PC-9 (cell line): Measurements from ENCODE around the gene DSTYK. TPM values are rescaled to one million over a fixed set of nuclear protein-coding genes. Genes with fewer than 3 reads are reported as not detected.
A peak's percentile ranks its signal among the peaks of the same experiment; 100 is the strongest.

ENCODE experiments used
- BruUV-seq: library from RNA; stranded (reverse); fragments of 400-500 nt; replicated peaks from 2 replicates; lab custom pipeline; 2021; lab: Mats Ljungman, UMichigan
- CTCF ChIA-PET: fragments of 300-600 bp; sonication (Branson Sonifier 250); formaldehyde crosslinking; loops from one replicate; lab custom pipeline; 2022; ENCODE audit warnings: antibody characterized with exemption; lab: Charles Lee
- POLR2A ChIA-PET: fragments of 300-600 bp; sonication (Branson Sonifier 250); formaldehyde crosslinking; loops from one replicate; lab custom pipeline; 2022; ENCODE audit warnings: antibody characterized with exemption; ENCODE audit not compliant: unreplicated experiment; lab: Charles Lee
- DNase-seq, 2 experiments: peaks; one replicate each; pipeline versions ENCODE4 v3.0.0 to v3.0.0-alpha.2; 2015 to 2022; ENCODE audit warnings: mixed read lengths in 1 of 2
- H2AFZ ChIP-seq: fragments of 200-600 bp; sonication (generic); 2 replicates; pipeline ENCODE4 v1.8.1; 2017; ENCODE audit warnings: antibody characterized with exemption
- H3F3A ChIP-seq: fragments of 200-600 bp; sonication (generic); 2 replicates; pipeline ENCODE4 v1.8.1; 2017; ENCODE audit warnings: antibody characterized with exemption, mild to moderate bottlenecking, low read depth; ENCODE audit not compliant: insufficient read depth
- H3K27ac ChIP-seq: fragments of 200-600 bp; sonication (generic); 2 replicates; pipeline ENCODE4 v1.6.1; 2016; ENCODE audit warnings: mixed run types
- H3K27me3 ChIP-seq: fragments of 200-600 bp; sonication (generic); 2 replicates; pipeline ENCODE4 v1.6.1; 2016; ENCODE audit warnings: low read depth, mixed run types; ENCODE audit not compliant: insufficient read depth
- H3K36me3 ChIP-seq: fragments of 200-600 bp; sonication (generic); 2 replicates; pipeline ENCODE4 v1.6.1; 2016; ENCODE audit warnings: low read depth, mixed run types
- H3K4me1 ChIP-seq: fragments of 200-600 bp; sonication (generic); replicated peaks from 2 replicates; pipeline ENCODE4 v1.6.1; 2016; ENCODE audit warnings: mixed run types; ENCODE audit not compliant: insufficient read depth
- H3K4me2 ChIP-seq: fragments of 200-600 bp; sonication (generic); 2 replicates; pipeline ENCODE4 v1.6.1; 2017; ENCODE audit warnings: mixed run types
- H3K4me3 ChIP-seq: fragments of 200-600 bp; sonication (generic); 2 replicates; pipeline ENCODE4 v1.6.1; 2016; ENCODE audit warnings: mixed run types
- H3K79me2 ChIP-seq: fragments of 200-600 bp; sonication (generic); 2 replicates; pipeline ENCODE4 v1.6.1; 2017; ENCODE audit warnings: low read depth, mixed run types
- H3K9me2 ChIP-seq: fragments of 200-600 bp; sonication (generic); 2 replicates; pipeline ENCODE4 v1.8.1; 2017; ENCODE audit warnings: mild to moderate bottlenecking; ENCODE audit not compliant: insufficient read depth
- H3K9me3 ChIP-seq: fragments of 200-600 bp; sonication (generic); 2 replicates; pipeline ENCODE4 v1.8.1; 2016; ENCODE audit warnings: low read depth; ENCODE audit not compliant: insufficient read depth
- H4K20me1 ChIP-seq: fragments of 200-600 bp; sonication (generic); 2 replicates; pipeline ENCODE4 v1.8.1; 2017; ENCODE audit not compliant: insufficient read depth
- CTCF ChIP-seq: fragments of 200-600 bp; sonication (generic); conservative IDR thresholded peaks from 2 replicates; pipeline ENCODE4 v1.6.1; 2017; ENCODE audit warnings: mixed run types, antibody characterized with exemption, mild to moderate bottlenecking, moderate library complexity
- EZH2 ChIP-seq: fragments of 200-600 bp; sonication (generic); IDR thresholded peaks from 2 replicates; pipeline ENCODE4 v1.8.0; 2017; ENCODE audit warnings: antibody characterized with exemption, low read depth
- intact Hi-C: fragments of 100-400 bp; cut with micrococcal nuclease; formaldehyde crosslinking; loops from one replicate; pipeline ENCODE4 v1.10.0; 2022; ENCODE audit not compliant: unreplicated experiment
- total RNA-seq: library from RNA; stranded (reverse); gene quantifications from 2 replicates; pipeline ENCODE4 v1.2.3, GENCODE V29; 2021

Gene DSTYK
- total RNA-seq, 1 experiment from 2014 or later: 8.1 TPM

DNA sequence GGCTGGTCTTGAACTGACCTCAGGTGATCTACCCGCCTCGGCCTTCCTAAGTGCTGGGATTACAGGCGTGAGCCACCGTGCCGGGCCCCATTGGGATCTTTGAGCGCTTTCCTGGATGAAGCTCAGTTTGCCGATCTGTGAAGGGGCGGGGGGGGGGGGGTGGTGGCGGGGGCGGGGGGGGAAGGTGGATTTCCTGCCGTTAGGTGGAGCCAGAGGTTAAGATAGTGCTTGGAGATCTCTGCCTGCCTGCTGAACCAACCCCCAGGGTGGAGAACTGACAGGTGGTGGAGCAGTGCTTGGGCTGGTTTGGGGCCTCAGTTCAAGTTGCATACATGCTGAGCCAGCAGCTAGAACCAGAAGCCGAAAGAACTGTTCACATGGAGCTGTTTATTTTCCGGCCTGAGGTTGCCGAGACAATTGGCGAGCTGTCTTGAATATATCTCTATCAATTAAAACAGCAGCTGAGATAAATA lies 17.9 kb upstream of the DSTYK start:
- no TSS peak for BruUV-seq
- CTCF ChIA-PET: interaction anchor here (0.6 to 2.1 kb wide), 14 partner anchors 11 to 1791 kb away, joined by 3 to 28 read pairs (median 4); no protein-coding TSS in a partner anchor
- peak; percentile 42 to 50 for DNase-seq

GRCh38 chr1:205228093-205228521 lies 16.6 kb upstream of the DSTYK start:
- H3K9me3 ChIP-seq: no peaks in the 10 kb centered on the region
- H3K79me2 ChIP-seq: no peaks in the 10 kb centered on the region
- H3F3A ChIP-seq: peaks cover 4% of the 10 kb centered on the region; the same call in 1 of the 2 replicates
- H3K9me2 ChIP-seq: no peaks in the 10 kb centered on the region
- H3K4me3 ChIP-seq: peak overlapping the region; percentile 58
- DNase-seq: no peak
- POLR2A ChIA-PET: interaction anchor here (0.5 to 0.7 kb wide), 2 partner anchors 166 to 213 kb away, joined by 3 read pairs; no protein-coding TSS in a partner anchor
- CTCF ChIA-PET: interaction anchor here (0.5 to 1.8 kb wide), 6 partner anchors 30 to 235 kb away, joined by 3 to 15 read pairs (median 6); no protein-coding TSS in a partner anchor
- H3K4me1 ChIP-seq: 0 out of 2 replicates have a peak, but pooled peaks cover 8% of the 10 kb centered on the region
- no peaks in the 10 kb centered on the region for H4K20me1 ChIP-seq
- no peaks in the 10 kb centered on the region for H3K36me3 ChIP-seq
- H2AFZ ChIP-seq: peak overlapping the region; percentile 82; the same call in 1 of the 2 replicates
- H3K27me3 ChIP-seq: peaks cover 12% of the 10 kb centered on the region; the same call in 1 of the 2 replicates
- no TSS peak for BruUV-seq
- intact Hi-C loops: loop anchor here (2.0 kb wide), 1 partner anchor 29 kb away; no protein-coding TSS in a partner anchor
- peak overlapping the region; percentile 95 for H3K4me2 ChIP-seq
- no peak for TF ChIP-seq EZH2
- TF ChIP-seq CTCF: no peak; the same call in 1 of the 2 replicates
- H3K27ac ChIP-seq: no peak overlapping the region

More for the DNA sequence above, 17.9 kb upstream of the DSTYK start:
- 0 out of 2 replicates have a peak, but pooled peaks cover 8% of the 10 kb centered on the region for H3K4me1 ChIP-seq
- POLR2A ChIA-PET: no interaction called here
- H3K79me2 ChIP-seq: no peaks in the 10 kb centered on the region
- no peaks in the 10 kb centered on the region for H3K36me3 ChIP-seq
- H3K27ac ChIP-seq: no peak overlapping the region
- H3K4me2 ChIP-seq: peak overlapping the region; percentile 95
- no peaks in the 10 kb centered on the region for H3K9me3 ChIP-seq
- H4K20me1 ChIP-seq: no peaks in the 10 kb centered on the region
- no peak for TF ChIP-seq EZH2
- TF ChIP-seq CTCF: 0 out of 2 replicates have a peak, but pooled peaks have one; percentile 31
- no peaks in the 10 kb centered on the region for H3K9me2 ChIP-seq
- H3F3A ChIP-seq: peaks cover 4% of the 10 kb centered on the region; the same call in 1 of the 2 replicates
- H3K4me3 ChIP-seq: peak overlapping the region; percentile 58; the same call in 1 of the 2 replicates
- H2AFZ ChIP-seq: peak overlapping the region; percentile 76; the same call in 1 of the 2 replicates
- intact Hi-C loops: loop anchor here (2.0 kb wide), 1 partner anchor 27 kb away; no protein-coding TSS in a partner anchor
- peaks cover 14% of the 10 kb centered on the region; the same call in 1 of the 2 replicates for H3K27me3 ChIP-seq

- Histone ChIP-seq H3F3A (peaks cover 4% of the 10 kb centered on the region; the same call in 1 of the 2 replicates), H2AFZ (peak within 1 kb of the TSS; percentile 86), H4K20me1 (no peaks in the 10 kb centered on the region), H3K79me2 (no peaks in the 10 kb centered on the region), H3K36me3 (no peaks in the 10 kb centered on the region), H3K27ac (no peak within 1 kb of the TSS), H3K9me2 (no peaks in the 10 kb centered on the region), H3K4me1 (0 out of 2 replicates have a peak, but pooled peaks cover 8% of the 10 kb centered on the region), H3K4me2 (peak within 1 kb of the TSS; percentile 95), H3K27me3 (peaks cover 12% of the 10 kb centered on the region; the same call in 1 of the 2 replicates), H3K4me3 (peak within 1 kb of the TSS; percentile 58), H3K9me3 (no peaks in the 10 kb centered on the region)
- TF ChIP-seq CTCF: no peak
- no TSS peak for BruUV-seq
- POLR2A ChIA-PET: interaction anchor here (0.5 to 0.7 kb wide), 2 partner anchors 166 to 214 kb away, joined by 3 read pairs; no protein-coding TSS in a partner anchor
- intact Hi-C loops: loop anchor here (1.0 to 2.0 kb wide), 3 partner anchors 17 to 105 kb away; partner anchors contain the start of gene DSTYK
- peak; percentile 52 to 82 for DNase-seq
- CTCF ChIA-PET: interaction anchor here (0.5 to 0.8 kb wide), 3 partner anchors 83 to 167 kb away, joined by 3 to 10 read pairs (median 3); no protein-coding TSS in a partner anchor
Observed at GRCh38 chr1:205227584-205228013, 16.1 kb upstream of the DSTYK start, which contains the start of gene TMCC2. Gene TMCC2, plus strand, starts transcription at chr1:205227946. Its CDS starts 619 bp downstream, at chr1:205228565.
